K562 (cell line): ENCODE measurements around the gene ZNF143. TPM values are rescaled to one million over a fixed set of nuclear protein-coding genes. Genes with fewer than 3 reads are reported as not detected.

Experiments used
- FOXP1 ChIP-seq: sonication (generic); formaldehyde crosslinking; IDR thresholded peaks from 2 replicates; pipeline ENCODE4 v1.8.0; 2022; ENCODE audit warnings: mild to moderate bottlenecking, missing genetic modification reagents
- SMAD4 ChIP-seq: fragments of 250-450 bp; sonication (Bioruptor Pico); conservative IDR thresholded peaks from 2 replicates; pipeline ENCODE4 v1.8.0; 2021; ENCODE audit warnings: inconsistent platforms, mild to moderate bottlenecking, moderate library complexity
- SREBF1 ChIP-seq: fragments of 150-350 bp; IDR thresholded peaks from 2 replicates; pipeline ENCODE4 v1.6.1; 2014; ENCODE audit warnings: antibody characterized with exemption, low read depth, low read length, borderline replicate concordance
- polyA plus RNA-seq, 8 experiments: library from polyadenylated mRNA; depleted of rRNA in 4 of 8; stranded (reverse) in 5 of 8; unstranded in 3 of 8; fragments of >200 nt; fragmentation: Nextera tagmentation in 2 of 8; fragmentation: Illumina TruSeq in 1 of 8; extraction: Ambion mirVana in 2 of 8; extraction: Trizol in 1 of 8; gene quantifications; 2 replicates each; pipeline versions ENCODE4 v1.2.1 to v1.2.3, GENCODE V29; 2011 to 2014; ENCODE audit warnings: inconsistent platforms in 1 of 8, missing spikeins in 1 of 8
- total RNA-seq, 7 experiments: library from RNA; depleted of rRNA in 6 of 7; stranded (reverse); fragments of >200 nt in 6 of 7; fragmentation: Illumina TruSeq in 2 of 7; extraction: Trizol in 2 of 7; gene quantifications; 2 replicates each; pipeline versions ENCODE4 v1.2.1 to v1.2.3, GENCODE V29; 2011 to 2021; ENCODE audit warnings: low replicate concordance in 1 of 7
- TF ChIP-seq, protein P1 (sequence below): sonication (generic); formaldehyde crosslinking; IDR thresholded peaks from 2 replicates; pipeline ENCODE4 v1.8.1; 2023; ENCODE audit warnings: missing genetic modification reagents, mild to moderate bottlenecking, borderline replicate concordance

The ZNF143 gene
- total and polyA plus RNA-seq, 9 of the 15 experiments (the other 6 are each of a cell fraction or from before 2014, with no cell fraction given) = 18.4 to 58.5 (median 27.1) TPM

DNA sequence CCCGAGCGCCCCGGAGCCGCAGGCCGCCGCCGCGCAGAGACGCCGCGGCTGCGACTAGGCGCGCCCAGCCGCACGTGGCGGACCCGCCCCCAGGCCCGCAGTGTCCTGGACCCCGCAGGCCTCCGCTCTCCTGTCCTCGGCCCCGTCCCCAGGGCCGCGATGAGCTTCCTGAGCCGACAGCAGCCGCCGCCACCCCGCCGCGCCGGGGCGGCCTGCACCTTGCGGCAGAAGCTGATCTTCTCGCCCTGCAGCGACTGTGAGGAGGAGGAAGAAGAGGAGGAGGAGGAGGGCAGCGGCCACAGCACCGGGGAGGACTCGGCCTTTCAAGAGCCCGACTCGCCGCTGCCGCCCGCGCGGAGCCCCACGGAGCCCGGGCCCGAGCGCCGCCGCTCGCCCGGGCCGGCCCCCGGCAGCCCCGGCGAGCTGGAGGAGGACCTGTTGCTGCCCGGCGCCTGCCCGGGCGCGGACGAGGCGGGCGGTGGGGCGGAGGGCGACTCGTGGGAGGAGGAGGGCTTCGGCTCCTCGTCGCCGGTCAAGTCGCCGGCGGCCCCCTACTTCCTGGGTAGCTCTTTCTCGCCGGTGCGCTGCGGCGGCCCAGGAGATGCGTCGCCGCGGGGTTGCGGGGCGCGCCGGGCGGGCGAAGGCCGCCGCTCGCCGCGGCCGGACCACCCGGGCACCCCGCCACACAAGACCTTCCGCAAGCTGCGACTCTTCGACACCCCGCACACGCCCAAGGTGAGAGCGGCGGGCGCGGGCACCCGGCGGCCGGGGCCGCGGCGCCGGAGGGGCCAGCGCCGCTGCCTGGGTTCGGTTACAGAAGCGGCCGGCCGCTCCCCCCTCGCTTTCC is 113.2 kb downstream of the ZNF143 start (continued):
- TF ChIP-seq, protein P1, sequence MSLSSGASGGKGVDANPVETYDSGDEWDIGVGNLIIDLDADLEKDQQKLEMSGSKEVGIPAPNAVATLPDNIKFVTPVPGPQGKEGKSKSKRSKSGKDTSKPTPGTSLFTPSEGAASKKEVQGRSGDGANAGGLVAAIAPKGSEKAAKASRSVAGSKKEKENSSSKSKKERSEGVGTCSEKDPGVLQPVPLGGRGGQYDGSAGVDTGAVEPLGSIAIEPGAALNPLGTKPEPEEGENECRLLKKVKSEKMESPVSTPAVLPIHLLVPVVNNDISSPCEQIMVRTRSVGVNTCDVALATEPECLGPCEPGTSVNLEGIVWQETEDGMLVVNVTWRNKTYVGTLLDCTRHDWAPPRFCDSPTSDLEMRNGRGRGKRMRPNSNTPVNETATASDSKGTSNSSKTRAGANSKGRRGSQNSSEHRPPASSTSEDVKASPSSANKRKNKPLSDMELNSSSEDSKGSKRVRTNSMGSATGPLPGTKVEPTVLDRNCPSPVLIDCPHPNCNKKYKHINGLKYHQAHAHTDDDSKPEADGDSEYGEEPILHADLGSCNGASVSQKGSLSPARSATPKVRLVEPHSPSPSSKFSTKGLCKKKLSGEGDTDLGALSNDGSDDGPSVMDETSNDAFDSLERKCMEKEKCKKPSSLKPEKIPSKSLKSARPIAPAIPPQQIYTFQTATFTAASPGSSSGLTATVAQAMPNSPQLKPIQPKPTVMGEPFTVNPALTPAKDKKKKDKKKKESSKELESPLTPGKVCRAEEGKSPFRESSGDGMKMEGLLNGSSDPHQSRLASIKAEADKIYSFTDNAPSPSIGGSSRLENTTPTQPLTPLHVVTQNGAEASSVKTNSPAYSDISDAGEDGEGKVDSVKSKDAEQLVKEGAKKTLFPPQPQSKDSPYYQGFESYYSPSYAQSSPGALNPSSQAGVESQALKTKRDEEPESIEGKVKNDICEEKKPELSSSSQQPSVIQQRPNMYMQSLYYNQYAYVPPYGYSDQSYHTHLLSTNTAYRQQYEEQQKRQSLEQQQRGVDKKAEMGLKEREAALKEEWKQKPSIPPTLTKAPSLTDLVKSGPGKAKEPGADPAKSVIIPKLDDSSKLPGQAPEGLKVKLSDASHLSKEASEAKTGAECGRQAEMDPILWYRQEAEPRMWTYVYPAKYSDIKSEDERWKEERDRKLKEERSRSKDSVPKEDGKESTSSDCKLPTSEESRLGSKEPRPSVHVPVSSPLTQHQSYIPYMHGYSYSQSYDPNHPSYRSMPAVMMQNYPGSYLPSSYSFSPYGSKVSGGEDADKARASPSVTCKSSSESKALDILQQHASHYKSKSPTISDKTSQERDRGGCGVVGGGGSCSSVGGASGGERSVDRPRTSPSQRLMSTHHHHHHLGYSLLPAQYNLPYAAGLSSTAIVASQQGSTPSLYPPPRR = 0 out of 2 replicates have a peak, but pooled peaks have one; percentile 12
- TF ChIP-seq FOXP1 (no peak; the same call in 1 of the 2 replicates), SMAD4 (CRISPR knock-in tag) (0 out of 2 replicates have a peak, but pooled peaks have one; percentile 6), SREBF1 (no peak)
